DMS153 (cell line): ENCODE results near the gene KIF26B.

Experiments used
- DNase-seq: peaks from one replicate; lab custom pipeline; 2025; lab: John Stamatoyannopoulos, UW

KIF26B gene

GRCh38 chr1:245464290-245464689 is 309.5 kb downstream of the KIF26B start:
- DNase-seq, result no peak

- DNase-seq, result no peak
These were observed 310.9 kb downstream of the KIF26B start for GRCh38 chr1:245465666-245466065.

GRCh38 chr1:245466261-245466660 is 311.5 kb downstream of the KIF26B start:
- no peak for DNase-seq

- no peak for DNase-seq
These were observed 313.0 kb downstream of the KIF26B start for GRCh38 chr1:245467804-245468203.

- no peak for DNase-seq
These were observed 314.2 kb downstream of the KIF26B start for GRCh38 chr1:245469006-245469405.

- DNase-seq, result no peak
These were observed 314.9 kb downstream of the KIF26B start for GRCh38 chr1:245469734-245470133.

- DNase-seq, result no peak
These were observed 320.3 kb downstream of the KIF26B start for GRCh38 chr1:245475126-245475525.

GRCh38 chr1:245475961-245476516 is 321.3 kb downstream of the KIF26B start:
- DNase-seq, result no peak

- DNase-seq, result no peak
These were observed 323.2 kb downstream of the KIF26B start for GRCh38 chr1:245477941-245478340.

GRCh38 chr1:245480393-245481120 is 325.8 kb downstream of the KIF26B start:
- no peak for DNase-seq

GRCh38 chr1:245481261-245481660 is 326.5 kb downstream of the KIF26B start:
- DNase-seq, result peak; percentile 89

- DNase-seq, result no peak
These were observed 328.5 kb downstream of the KIF26B start for GRCh38 chr1:245483247-245483646.

GRCh38 chr1:245484176-245484575 is 329.4 kb downstream of the KIF26B start:
- DNase-seq, result no peak

GRCh38 chr1:245485996-245486395 is 331.2 kb downstream of the KIF26B start:
- DNase-seq, result no peak

- DNase-seq, result no peak
These were observed 332.1 kb downstream of the KIF26B start for GRCh38 chr1:245486775-245487470.

GRCh38 chr1:245488346-245489129 is 333.8 kb downstream of the KIF26B start:
- DNase-seq, result no peak

- DNase-seq, result no peak
These were observed 335.1 kb downstream of the KIF26B start for GRCh38 chr1:245489838-245490237.

GRCh38 chr1:245493029-245493428 is 338.2 kb downstream of the KIF26B start:
- no peak for DNase-seq

GRCh38 chr1:245495681-245496080 is 340.9 kb downstream of the KIF26B start:
- DNase-seq, result no peak

GRCh38 chr1:245500546-245500945 is 345.8 kb downstream of the KIF26B start:
- DNase-seq, result no peak

GRCh38 chr1:245501633-245502032 is 346.8 kb downstream of the KIF26B start:
- no peak for DNase-seq

GRCh38 chr1:245503548-245503947 is 348.8 kb downstream of the KIF26B start:
- no peak for DNase-seq
